Measurements from ENCODE around the gene KCNC1.
A peak's percentile ranks its signal among the peaks of the same experiment; 100 is the strongest.

Gene KCNC1

DNA sequence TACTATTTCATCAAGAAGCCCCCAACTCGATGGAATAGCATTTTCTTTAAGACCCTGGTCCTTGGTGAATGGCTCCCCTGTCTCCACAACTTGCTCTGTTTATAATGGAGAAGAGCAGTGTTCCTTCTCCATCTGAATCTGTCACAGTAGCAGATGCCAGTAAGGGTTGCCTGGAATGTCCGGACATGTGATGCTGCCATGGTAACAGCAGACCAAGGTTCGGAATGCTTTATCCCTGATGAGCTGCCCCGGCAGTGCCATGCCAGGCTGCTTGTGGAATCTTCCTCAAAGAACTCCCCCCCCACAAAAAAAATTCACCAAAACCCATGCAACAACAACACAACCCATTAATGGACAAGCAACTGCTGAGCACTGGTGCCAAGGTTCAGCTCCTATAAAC lies 72.5 kb downstream of the KCNC1 start:
- TF ChIP-seq ZFX (IDR thresholded peaks at IDR 0.05; ENCODE audit: borderline replicate concordance): no peak
- no peak for TF ChIP-seq CTCF (IDR thresholded peaks at IDR 0.05)
- no peak overlapping the region for H3K27ac ChIP-seq

GRCh38 chr11:17810041-17810440 lies 75.5 kb downstream of the KCNC1 start:
- TF ChIP-seq CTCF (IDR thresholded peaks at IDR 0.05) (no peak), ZFX (IDR thresholded peaks at IDR 0.05; ENCODE audit: borderline replicate concordance) (no peak)
- H3K27ac ChIP-seq: no peak overlapping the region

DNA sequence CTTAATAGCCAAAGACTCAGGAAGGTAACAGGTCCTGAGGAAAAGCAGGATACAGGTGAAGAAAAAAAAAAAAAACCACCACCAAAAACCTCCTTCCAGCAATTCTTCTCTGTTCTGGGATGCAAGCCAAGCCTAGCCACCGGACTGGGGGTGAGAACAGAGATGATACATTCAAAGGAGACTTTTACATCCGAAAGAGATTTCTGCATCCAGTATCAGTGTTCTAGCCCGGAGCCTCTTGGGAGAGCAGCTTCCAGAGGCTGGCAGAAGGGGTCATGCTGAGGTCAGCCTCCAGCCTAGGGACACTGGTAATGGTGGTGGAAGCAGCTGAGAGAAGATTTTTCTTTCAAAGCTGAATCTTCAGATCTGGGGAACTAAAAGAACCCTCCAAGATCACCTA lies 76.2 kb downstream of the KCNC1 start:
- no peak overlapping the region for H3K27ac ChIP-seq
- no peak for TF ChIP-seq ZFX (IDR thresholded peaks at IDR 0.05; ENCODE audit: borderline replicate concordance)
- no peak for TF ChIP-seq CTCF (IDR thresholded peaks at IDR 0.05)

- TF ChIP-seq CTCF (IDR thresholded peaks at IDR 0.05): no peak
- H3K27ac ChIP-seq: no peak overlapping the region
Observed at GRCh38 chr11:17811352-17811751, 76.8 kb downstream of the KCNC1 start.

- TF ChIP-seq CTCF (IDR thresholded peaks at IDR 0.05) (no peak), ZFX (IDR thresholded peaks at IDR 0.05; ENCODE audit: borderline replicate concordance) (no peak)
Observed at GRCh38 chr11:17812091-17812864, 77.7 kb downstream of the KCNC1 start.

GRCh38 chr11:17812865-17813187 lies 78.2 kb downstream of the KCNC1 start:
- H3K27ac ChIP-seq: no peak overlapping the region

More at GRCh38 chr11:17812091-17812864, 77.7 kb downstream of the KCNC1 start:
- H3K27ac ChIP-seq: 0 out of 2 replicates have a peak overlapping the region, but pooled peaks have one; percentile 23

More at GRCh38 chr11:17812865-17813187, 78.2 kb downstream of the KCNC1 start:
- no peak for TF ChIP-seq ZFX (IDR thresholded peaks at IDR 0.05; ENCODE audit: borderline replicate concordance)
- no peak for TF ChIP-seq CTCF (IDR thresholded peaks at IDR 0.05)
